GM06990 (cell line): ENCODE data around the gene MRC2.

Source experiments
- DNase-seq: peaks from one replicate; pipeline ENCODE4 v3.0.0-alpha.2; 2011; ENCODE audit not compliant: insufficient read length; ENCODE audit errors: extremely low read depth
- H3K27me3 ChIP-seq: replicated peaks from 2 replicates; pipeline ENCODE4 v1.6.0; 2011; ENCODE audit warnings: low read length; ENCODE audit not compliant: control insufficient read depth, insufficient read depth
- H3K36me3 ChIP-seq: 2 replicates; pipeline ENCODE4 v1.5.1; 2011; ENCODE audit warnings: low read length; ENCODE audit not compliant: control insufficient read depth, insufficient read depth
- H3K4me3 ChIP-seq: replicated peaks from 2 replicates; pipeline ENCODE4 v1.5.1; 2011; ENCODE audit warnings: low read depth, mild to moderate bottlenecking, control low read depth, low read length
- TF ChIP-seq, protein P1 (sequence below): IDR thresholded peaks from 2 replicates; pipeline ENCODE4 v1.5.1; 2011; ENCODE audit warnings: low read length, control low read depth, mild to moderate bottlenecking, inconsistent platforms; ENCODE audit not compliant: insufficient read depth, poor library complexity, severe bottlenecking

MRC2 gene

DNA sequence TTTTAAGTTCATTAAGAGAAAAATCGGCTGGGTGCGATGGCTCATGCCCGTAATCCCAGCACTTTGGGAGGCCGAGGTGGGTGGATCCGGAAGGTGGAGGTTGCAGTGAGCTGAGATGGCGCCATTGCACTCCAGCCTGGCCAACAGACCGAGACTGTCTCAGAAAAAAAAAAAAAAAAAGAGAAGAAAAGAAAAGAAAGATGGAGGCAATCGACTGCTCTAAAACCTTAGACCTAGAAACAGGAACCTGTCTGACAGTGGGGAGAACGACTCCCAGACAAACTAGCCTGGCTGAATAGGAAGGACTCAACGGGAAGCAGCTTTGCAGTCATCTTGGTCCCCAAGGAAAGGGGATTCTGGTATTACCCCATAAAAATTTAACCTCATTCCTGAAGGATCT lies 13.7 kb downstream of the MRC2 start:
- no peaks in the 10 kb centered on the region for H3K36me3 ChIP-seq
- no peak overlapping the region for H3K4me3 ChIP-seq
- DNase-seq = no peak
- H3K27me3 ChIP-seq = no peaks in the 10 kb centered on the region
- TF ChIP-seq, protein P1, sequence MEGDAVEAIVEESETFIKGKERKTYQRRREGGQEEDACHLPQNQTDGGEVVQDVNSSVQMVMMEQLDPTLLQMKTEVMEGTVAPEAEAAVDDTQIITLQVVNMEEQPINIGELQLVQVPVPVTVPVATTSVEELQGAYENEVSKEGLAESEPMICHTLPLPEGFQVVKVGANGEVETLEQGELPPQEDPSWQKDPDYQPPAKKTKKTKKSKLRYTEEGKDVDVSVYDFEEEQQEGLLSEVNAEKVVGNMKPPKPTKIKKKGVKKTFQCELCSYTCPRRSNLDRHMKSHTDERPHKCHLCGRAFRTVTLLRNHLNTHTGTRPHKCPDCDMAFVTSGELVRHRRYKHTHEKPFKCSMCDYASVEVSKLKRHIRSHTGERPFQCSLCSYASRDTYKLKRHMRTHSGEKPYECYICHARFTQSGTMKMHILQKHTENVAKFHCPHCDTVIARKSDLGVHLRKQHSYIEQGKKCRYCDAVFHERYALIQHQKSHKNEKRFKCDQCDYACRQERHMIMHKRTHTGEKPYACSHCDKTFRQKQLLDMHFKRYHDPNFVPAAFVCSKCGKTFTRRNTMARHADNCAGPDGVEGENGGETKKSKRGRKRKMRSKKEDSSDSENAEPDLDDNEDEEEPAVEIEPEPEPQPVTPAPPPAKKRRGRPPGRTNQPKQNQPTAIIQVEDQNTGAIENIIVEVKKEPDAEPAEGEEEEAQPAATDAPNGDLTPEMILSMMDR = no peak

DNA sequence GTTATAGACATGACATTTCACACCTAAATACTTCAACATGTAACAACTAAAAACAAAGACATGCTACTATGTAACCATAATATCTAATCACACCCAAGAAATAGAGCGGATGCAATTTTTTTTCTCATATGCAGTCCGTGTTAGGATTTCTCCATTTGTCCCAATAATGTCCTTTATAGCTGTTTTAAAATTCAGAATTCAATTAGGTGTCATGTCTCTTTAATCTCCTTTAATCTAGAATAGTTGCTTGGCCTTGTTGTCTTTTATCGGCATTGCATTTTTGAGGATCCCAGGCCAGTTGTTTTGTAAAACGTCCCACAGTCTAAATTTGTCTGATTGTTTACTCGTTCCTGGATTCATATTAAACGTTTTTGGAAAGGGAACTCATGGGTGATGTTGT lies 14.5 kb downstream of the MRC2 start:
- TF ChIP-seq, protein P1 = no peak
- no peak for DNase-seq
- Histone ChIP-seq H3K36me3 (no peaks in the 10 kb centered on the region), H3K27me3 (no peaks in the 10 kb centered on the region), H3K4me3 (no peak overlapping the region)

DNA sequence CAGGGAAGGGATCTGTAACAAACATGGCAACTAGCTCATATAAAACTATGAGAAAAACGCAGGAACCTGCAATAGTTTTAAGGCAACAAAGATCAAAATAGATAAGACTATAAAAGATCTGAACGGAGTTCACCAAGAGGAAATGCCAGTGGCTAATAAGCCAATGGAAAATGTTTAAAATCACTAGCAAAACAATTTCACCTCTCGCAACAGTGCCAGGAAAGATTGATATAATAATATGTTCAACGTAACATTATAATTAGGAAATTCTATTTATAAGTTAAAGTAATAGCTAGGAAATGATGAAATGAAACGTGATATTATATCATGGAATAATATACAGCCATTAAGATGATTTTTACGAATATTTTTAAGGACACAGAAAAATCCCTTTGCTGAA lies 16.0 kb downstream of the MRC2 start:
- Histone ChIP-seq H3K4me3 (no peak overlapping the region), H3K36me3 (no peaks in the 10 kb centered on the region), H3K27me3 (no peaks in the 10 kb centered on the region)
- no peak for DNase-seq
- TF ChIP-seq, protein P1 = no peak

DNA sequence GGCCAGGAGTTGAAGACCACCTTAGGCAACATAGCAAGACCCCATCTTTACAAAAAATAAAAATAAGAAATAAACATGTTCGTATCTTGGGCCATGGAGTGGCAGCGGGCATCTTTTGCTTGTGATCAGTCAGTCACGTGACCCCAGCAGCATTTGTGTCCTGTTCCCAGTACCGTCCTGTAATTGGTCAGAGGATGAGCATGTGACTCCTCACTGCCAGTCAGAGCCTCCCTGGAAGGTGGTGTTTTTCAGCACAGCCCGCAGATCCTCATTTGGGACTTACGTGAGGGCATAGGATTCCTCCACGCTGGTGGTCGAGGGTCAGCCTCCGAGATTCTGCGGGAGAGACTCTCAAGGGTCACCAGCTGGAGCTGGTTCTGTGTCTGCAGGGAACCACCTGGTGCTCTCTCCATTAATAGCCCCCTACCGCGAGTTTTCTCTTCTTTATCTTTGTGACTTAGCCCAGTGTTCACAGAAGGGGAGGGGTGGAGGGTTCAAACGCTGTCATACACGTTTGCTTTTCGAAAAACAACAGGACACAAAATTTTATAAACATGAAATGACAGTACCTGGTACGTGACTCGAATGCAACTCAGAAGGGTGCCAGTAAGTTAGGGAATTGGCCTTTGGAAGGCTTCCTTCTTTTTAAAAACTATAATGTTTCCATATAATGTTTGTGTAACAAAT lies 17.2 kb downstream of the MRC2 start:
- Histone ChIP-seq H3K36me3 (no peaks in the 10 kb centered on the region), H3K4me3 (no peak overlapping the region), H3K27me3 (no peaks in the 10 kb centered on the region)
- TF ChIP-seq, protein P1 = no peak
- no peak for DNase-seq

DNA sequence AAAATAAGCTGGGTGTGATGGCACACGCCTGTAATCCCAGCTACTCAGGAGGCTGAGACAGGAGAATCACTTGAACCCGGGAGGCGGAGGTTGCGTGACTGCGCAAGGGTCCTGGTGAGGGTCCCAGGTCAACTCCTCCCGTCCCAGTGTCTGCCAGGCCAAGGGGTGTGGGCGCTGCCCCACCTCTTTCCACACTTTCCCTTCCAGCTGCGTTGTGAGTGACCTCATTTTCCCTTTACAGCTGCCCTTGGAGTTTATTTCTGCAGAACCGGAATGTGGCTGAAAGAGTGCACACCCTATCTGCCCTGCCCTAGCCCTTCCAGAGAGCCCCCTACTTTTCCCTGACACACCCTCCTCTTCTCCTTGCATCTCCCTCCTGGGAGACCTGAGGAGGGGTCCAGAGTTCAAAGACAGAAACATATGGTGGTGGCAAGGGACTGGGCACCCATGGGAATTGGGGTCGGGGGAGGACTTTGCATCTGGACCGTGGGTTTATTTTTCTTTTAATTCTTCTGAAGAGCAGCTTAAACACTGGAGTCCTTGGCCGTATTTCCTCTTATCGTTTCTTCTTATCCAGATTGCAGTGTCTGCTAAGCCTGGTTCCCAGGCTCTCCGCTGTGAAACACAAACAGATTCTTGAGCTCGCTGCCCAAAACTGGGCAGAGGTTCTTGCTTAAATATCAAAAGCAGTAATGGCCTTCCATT lies 20.9 kb downstream of the MRC2 start:
- TF ChIP-seq, protein P1 = no peak
- Histone ChIP-seq H3K4me3 (no peak overlapping the region), H3K27me3 (no peaks in the 10 kb centered on the region), H3K36me3 (no peaks in the 10 kb centered on the region)
- DNase-seq = no peak
